H1 (cell line): ENCODE results near the gene RCBTB2. TPM values are rescaled to one million over a fixed set of nuclear protein-coding genes. Genes with fewer than 3 reads are reported as not detected.

Experiments
- CTCF ChIA-PET: fragments of 300-600 bp; sonication (Branson Sonifier 250); formaldehyde crosslinking; loops from one replicate; lab custom pipeline; 2021; ENCODE audit not compliant: partially characterized antibody; lab: Charles Lee
- POLR2A ChIA-PET: fragments of 300-600 bp; sonication (Branson Sonifier 250); formaldehyde crosslinking; loops from one replicate; lab custom pipeline; 2021; ENCODE audit warnings: inconsistent platforms; ENCODE audit not compliant: partially characterized antibody; lab: Charles Lee
- DNase-seq, 2 experiments: peaks; one replicate each; pipeline versions ENCODE4 v3.0.0 to v3.0.0-alpha.2; 2010 to 2022; ENCODE audit warnings: low spot score in 2 of 2, low read depth in 1 of 2, mixed read lengths in 1 of 2
- FAIRE-seq: peaks from 2 replicates; lab custom pipeline; 2011; peaks lifted over from hg19 to GRCh38; lab: Jason Lieb, UNC
- H2AFZ ChIP-seq: 2 replicates; pipeline ENCODE4 v1.8.1; 2012; ENCODE audit warnings: low read length, inconsistent platforms
- H2AK5ac ChIP-seq: 2 replicates; pipeline ENCODE4 v1.6.1; 2013; ENCODE audit warnings: low read depth, low read length
- H2BK120ac ChIP-seq: replicated peaks from 2 replicates; pipeline ENCODE3; 2013; ENCODE audit warnings: low read depth, low read length, inconsistent platforms
- H2BK12ac ChIP-seq: 2 replicates; pipeline ENCODE4 v1.6.1; 2013; ENCODE audit warnings: low read depth, low read length
- H2BK15ac ChIP-seq: 2 replicates; pipeline ENCODE4 v1.6.1; 2013; ENCODE audit warnings: low read length
- H2BK20ac ChIP-seq: 2 replicates; pipeline ENCODE4 v1.6.1; 2013; ENCODE audit warnings: low read length
- H2BK5ac ChIP-seq: 2 replicates; pipeline ENCODE4 v1.6.1; 2013; ENCODE audit warnings: low read depth, low read length
- H3K14ac ChIP-seq: 2 replicates; pipeline ENCODE4 v1.6.1; 2013; ENCODE audit warnings: inconsistent platforms; ENCODE audit not compliant: insufficient read length
- H3K18ac ChIP-seq: 2 replicates; pipeline ENCODE4 v1.6.1; 2013; ENCODE audit warnings: low read length; ENCODE audit errors: extremely low read depth
- H3K23ac ChIP-seq: 2 replicates; pipeline ENCODE4 v1.6.1; 2013; ENCODE audit warnings: inconsistent platforms; ENCODE audit not compliant: insufficient read length
- H3K23me2 ChIP-seq: 2 replicates; pipeline ENCODE4 v1.6.1; 2013; ENCODE audit warnings: low read depth, low read length
- H3K27ac ChIP-seq: 2 replicates; pipeline ENCODE4 v1.6.1; 2011; ENCODE audit warnings: low read depth, low read length, inconsistent platforms
- H3K27me3 ChIP-seq, 4 experiments: replicated peaks in 1 of 4; 1 replicate in 1 of 4; 2 replicates in 3 of 4; pipeline versions ENCODE4 v1.6.1 to v1.8.1; 2011 to 2013; ENCODE audit warnings: low read length in 3 of 4, mild to moderate bottlenecking in 3 of 4, inconsistent platforms in 2 of 4, mixed read lengths in 2 of 4, moderate library complexity in 1 of 4; ENCODE audit not compliant: control insufficient read depth in 3 of 4, insufficient read depth in 3 of 4; ENCODE audit errors: extremely low read depth in 1 of 4
- H3K36me3 ChIP-seq, 4 experiments: 2 replicates each; pipeline versions ENCODE4 v1.6.1 to v1.8.1; 2011 to 2013; ENCODE audit warnings: mild to moderate bottlenecking in 4 of 4, low read length in 3 of 4, moderate library complexity in 2 of 4, control low read depth in 1 of 4, inconsistent platforms in 1 of 4; ENCODE audit not compliant: insufficient read depth in 4 of 4, control insufficient read depth in 2 of 4
- H3K4ac ChIP-seq: replicated peaks from 2 replicates; pipeline ENCODE3; 2013; ENCODE audit warnings: low read length, low read depth, mixed read lengths, inconsistent platforms; ENCODE audit not compliant: insufficient read length
- H3K4me1 ChIP-seq, 4 experiments: replicated peaks in 1 of 4; 1 replicate in 1 of 4; 2 replicates in 3 of 4; pipeline versions ENCODE4 v1.6.1 to v1.8.1; 2011 to 2013; ENCODE audit warnings: low read length in 3 of 4, inconsistent platforms in 2 of 4, mixed read lengths in 1 of 4; ENCODE audit not compliant: insufficient read depth in 4 of 4, control insufficient read depth in 3 of 4
- H3K4me2 ChIP-seq, 2 experiments: 2 replicates each; pipeline versions ENCODE4 v1.6.1 to v1.8.1; 2011 to 2013; ENCODE audit warnings: low read depth in 2 of 2, low read length in 2 of 2, control low read depth in 1 of 2, inconsistent platforms in 1 of 2, mild to moderate bottlenecking in 1 of 2; ENCODE audit not compliant: insufficient read depth in 1 of 2
- H3K4me3 ChIP-seq, 4 experiments: fragments of 200-600, 300-600 bp in 1 of 4; sonication (generic), shearing (Covaris generic), sonication (Bioruptor Twin) in 1 of 4; 2 replicates each; pipeline versions ENCODE4 v1.5.1 to v1.8.1; 2011 to 2016; ENCODE audit warnings: low read length in 4 of 4, low read depth in 3 of 4, control low read depth in 2 of 4, inconsistent platforms in 2 of 4, mild to moderate bottlenecking in 2 of 4, mixed read lengths in 1 of 4, moderate library complexity in 1 of 4; ENCODE audit not compliant: insufficient read depth in 2 of 4; ENCODE audit errors: extremely low read depth in 1 of 4
- H3K56ac ChIP-seq: replicated peaks from 2 replicates; pipeline ENCODE3; 2013; ENCODE audit warnings: low read depth, mild to moderate bottlenecking, mixed read lengths, low read length, inconsistent platforms; ENCODE audit not compliant: insufficient read length
- H3K79me1 ChIP-seq: 2 replicates; pipeline ENCODE4 v1.6.1; 2013; ENCODE audit warnings: low read depth, low read length, control low read depth
- H3K79me2 ChIP-seq, 2 experiments: 2 replicates each; pipeline versions ENCODE4 v1.6.1 to v1.8.1; 2012 to 2013; ENCODE audit warnings: low read length in 2 of 2, mild to moderate bottlenecking in 2 of 2, inconsistent platforms in 1 of 2; ENCODE audit not compliant: insufficient read depth in 2 of 2, control insufficient read depth in 1 of 2
- H3K9ac ChIP-seq, 4 experiments: replicated peaks in 1 of 4; 1 replicate in 1 of 4; 2 replicates in 3 of 4; pipeline versions ENCODE4 v1.6.1 to v1.8.1; 2011 to 2013; ENCODE audit warnings: low read depth in 3 of 4, low read length in 3 of 4, control low read depth in 2 of 4, mild to moderate bottlenecking in 2 of 4, moderate library complexity in 2 of 4, inconsistent platforms in 1 of 4; ENCODE audit errors: extremely low read depth in 1 of 4
- H3K9me3 ChIP-seq, 2 experiments: 2 replicates each; pipeline versions ENCODE4 v1.6.1 to v1.8.1; 2012 to 2013; ENCODE audit warnings: mild to moderate bottlenecking in 2 of 2, moderate library complexity in 2 of 2, control low read depth in 1 of 2, inconsistent platforms in 1 of 2, low read depth in 1 of 2, low read length in 1 of 2, mixed read lengths in 1 of 2; ENCODE audit not compliant: insufficient read depth in 2 of 2
- H4K20me1 ChIP-seq, 2 experiments: replicated peaks in 1 of 2; 2 replicates each; pipeline versions ENCODE3 to v1.8.1; 2011 to 2013; ENCODE audit warnings: inconsistent platforms in 2 of 2, low read length in 2 of 2, mild to moderate bottlenecking in 1 of 2; ENCODE audit not compliant: insufficient read depth in 2 of 2, control insufficient read depth in 1 of 2
- H4K5ac ChIP-seq: 2 replicates; pipeline ENCODE4 v1.6.1; 2013; ENCODE audit warnings: low read length, low read depth, mixed read lengths, inconsistent platforms; ENCODE audit not compliant: insufficient read length
- H4K8ac ChIP-seq: 2 replicates; pipeline ENCODE4 v1.8.0; 2013; ENCODE audit warnings: mild to moderate bottlenecking, moderate library complexity, low read length, inconsistent platforms; ENCODE audit not compliant: insufficient read depth; ENCODE audit errors: extremely low read depth
- H4K91ac ChIP-seq: replicated peaks from 2 replicates; pipeline ENCODE3; 2013; ENCODE audit warnings: low read length, mixed read lengths, inconsistent platforms; ENCODE audit not compliant: insufficient read length
- POLR2A ChIP-seq, 2 experiments: IDR thresholded peaks; 1 replicate in 1 of 2; 2 replicates in 1 of 2; pipeline ENCODE4 v1.6.1; 2011; ENCODE audit warnings: low read depth in 2 of 2, low read length in 2 of 2, mild to moderate bottlenecking in 2 of 2; ENCODE audit errors: control extremely low read depth in 1 of 2
- SRF ChIP-seq: IDR thresholded peaks from 2 replicates; pipeline ENCODE4 v1.6.1; 2011; ENCODE audit warnings: mild to moderate bottlenecking, low read depth, low read length, moderate library complexity
- TAF7 ChIP-seq: optimal IDR thresholded peaks from 2 replicates; pipeline ENCODE3; 2011; ENCODE audit warnings: low read depth, mild to moderate bottlenecking, inconsistent platforms, low read length, moderate library complexity, borderline replicate concordance
- WGBS, 2 experiments: shearing (Covaris generic) in 1 of 2; methylation state at CpG; one replicate each; pipeline versions ENCODE4 v1.1.6 to v1.1.7; 2013 to 2015; ENCODE audit warnings: low lambda C conversion rate in 2 of 2, mixed read lengths in 2 of 2, inconsistent platforms in 1 of 2, low coverage in 1 of 2, missing lambda C conversion rate in 1 of 2; ENCODE audit not compliant: insufficient replicate concordance in 2 of 2, insufficient coverage in 1 of 2, insufficient read length in 1 of 2; ENCODE audit errors: extremely low coverage in 1 of 2, missing lambda C conversion rate in 1 of 2; 5-methylcytosine and 5-hydroxymethylcytosine counted together
- polyA plus RNA-seq, 7 experiments: library from polyadenylated mRNA; depleted of rRNA in 3 of 7; stranded (reverse) in 5 of 7; unstranded in 2 of 7; fragments of >200 nt in 5 of 7; fragments of 200-250 nt in 2 of 7; gene quantifications; 1 replicate in 5 of 7; 2 replicates in 1 of 7; 4 replicates in 1 of 7; pipeline versions ENCODE4 v1.2.1 to v1.2.3, GENCODE V29; 2011 to 2013; ENCODE audit warnings: missing spikeins in 2 of 7, mixed read lengths in 2 of 7
- total RNA-seq: library from RNA; stranded (reverse); fragmentation: NEBNext Ultra II Directional; extraction: Animal tissue kit (Norgen Biotek cat#: 25700); gene quantifications from 2 replicates; pipeline ENCODE4 v1.2.1, GENCODE V29; 2021

Gene RCBTB2
- total and polyA plus RNA-seq, 2 of the 8 experiments (the other 6 are each of a cell fraction or from before 2014, with no cell fraction given): 5.2 to 8.4 TPM

DNA sequence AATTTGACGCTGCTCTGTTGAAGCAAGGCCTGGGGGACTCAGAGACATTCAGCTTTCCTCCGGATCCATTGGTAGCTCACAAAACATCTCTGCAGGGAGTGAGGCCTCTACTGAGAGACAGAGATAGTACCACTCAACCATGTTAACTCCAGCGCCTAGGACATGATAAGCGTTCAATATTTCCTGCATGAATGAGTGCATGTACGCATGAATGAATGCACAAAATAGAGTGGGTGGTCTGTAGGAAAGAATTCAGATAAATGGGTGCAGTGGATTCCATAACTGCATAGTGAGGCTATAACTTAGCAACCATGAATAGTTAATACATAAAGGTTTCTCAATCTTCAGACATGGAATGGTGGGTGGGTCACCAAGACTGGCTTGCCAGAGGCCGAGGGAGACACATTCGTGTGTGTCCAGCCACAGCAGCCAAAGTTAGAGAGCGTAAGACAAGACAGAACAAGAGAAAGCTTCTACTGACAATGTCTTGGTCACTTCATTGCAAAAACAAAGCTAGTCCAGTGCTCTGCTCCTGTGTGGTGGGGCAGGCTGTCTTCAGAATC lies 36.3 kb upstream of the RCBTB2 start:
- Histone ChIP-seq H2BK20ac (no peak overlapping the region), H2BK15ac (no peak overlapping the region), H3K14ac (no peak overlapping the region), H3K4me2 (no peak overlapping the region), H3K9me3 (no peaks in the 10 kb centered on the region), H3K27ac (no peak overlapping the region), H2AK5ac (no peak overlapping the region), H3K27me3 (no peaks in the 10 kb centered on the region), H2AFZ (0 out of 2 replicates have a peak overlapping the region, but pooled peaks have one; percentile 54), H2BK120ac (no peak overlapping the region), H3K79me2 (no peaks in the 10 kb centered on the region), H4K5ac (no peak overlapping the region), H3K9ac (no peak overlapping the region), H2BK12ac (no peak overlapping the region), H3K36me3 (no peaks in the 10 kb centered on the region), H3K23ac (no peak overlapping the region), H4K91ac (no peak overlapping the region), H3K4me3 (no peak overlapping the region), H3K18ac (no peak overlapping the region), H3K56ac (no peak overlapping the region), H3K79me1 (no peaks in the 10 kb centered on the region), H4K20me1 (no peaks in the 10 kb centered on the region), H2BK5ac (no peak overlapping the region), H4K8ac (no peak overlapping the region), H3K23me2 (no peaks in the 10 kb centered on the region), H3K4ac (no peak overlapping the region), H3K4me1 (no peaks in the 10 kb centered on the region; a peak in 1 of 7 replicates)
- TF ChIP-seq TAF7: no peak
- no peak for TF ChIP-seq SRF
- no peak for TF ChIP-seq POLR2A (IDR thresholded peaks at IDR 0.05; ENCODE audit: control extremely low read depth in 1 of 2, low read depth in 2 of 2, low read length in 2 of 2)
- ChIA-PET CTCF (interaction anchor here (0.6 to 3.6 kb wide), 5 partner anchors 8 to 236 kb away, joined by 3 to 17 read pairs (median 7); no protein-coding TSS in a partner anchor), POLR2A (no interaction called here)
- 84% methylated on average over 8 of the region's 8 CpGs; no CpG with 5 or more reads in 1 of the 2 experiments for WGBS, 2 experiments
- DNase-seq (no peak), FAIRE-seq (no peak)
